ENCODE results near the gene PRKN.

- TF ChIP-seq CTCF (IDR thresholded peaks at IDR 0.05): no peak
- TF ChIP-seq POLR2AphosphoS5 (IDR thresholded peaks at IDR 0.05): no peak
- TF ChIP-seq EP300 (IDR thresholded peaks at IDR 0.05; ENCODE audit: low read depth): no peak
- TF ChIP-seq POLR2A (IDR thresholded peaks at IDR 0.05): no peak
Measured at GRCh38 chr6:162177746-162178145, 549.8 kb downstream of the PRKN start.
